GM12801 (cell line): ENCODE data around the gene PTPRZ1.

Experiments used
- CTCF ChIP-seq: IDR thresholded peaks from one replicate; pipeline ENCODE4 v1.5.1; 2011; ENCODE audit warnings: control low read depth; ENCODE audit not compliant: insufficient read length; ENCODE audit errors: extremely low read depth

The PTPRZ1 gene

GRCh38 chr7:121936951-121937623, 64.1 kb downstream of the PTPRZ1 start:
- no peak for TF ChIP-seq CTCF

GRCh38 chr7:121938429-121938996, 65.6 kb downstream of the PTPRZ1 start:
- TF ChIP-seq CTCF: no peak

GRCh38 chr7:121940918-121941317, 68.0 kb downstream of the PTPRZ1 start:
- TF ChIP-seq CTCF: no peak

- TF ChIP-seq CTCF: no peak
Measured at GRCh38 chr7:121941830-121942229, 68.9 kb downstream of the PTPRZ1 start.

- TF ChIP-seq CTCF: no peak
Measured at GRCh38 chr7:121945066-121945465, 72.1 kb downstream of the PTPRZ1 start.

GRCh38 chr7:121945480-121946236, 72.7 kb downstream of the PTPRZ1 start:
- TF ChIP-seq CTCF: no peak

- TF ChIP-seq CTCF: no peak
Measured at GRCh38 chr7:121953164-121953563, 80.2 kb downstream of the PTPRZ1 start.
